Activated CD8-positive, alpha-beta memory T cell treated with anti-CD3 and anti-CD28 coated beads, Interleukin-2, amount 50 U/mL, for 24 hours (primary cell): Measurements from ENCODE around the gene CPNE2.
"Not testable (repeated sequence)": the region's sequence is repeated elsewhere in the genome, so short reads cannot be mapped to it uniquely, and the experiment has no call there.

Experiments
- DNase-seq: peaks from one replicate; pipeline ENCODE4 v3.0.0-alpha.2; 2020; ENCODE audit errors: extremely low read depth

CPNE2 gene

GRCh38 chr16:57091975-57092785 is at the start of gene CPNE2:
Gene CPNE2 (plus strand): TSS chr16:57092583. CDS start chr16:57110743, 18,160 bp downstream.
- no peak for DNase-seq

GRCh38 chr16:57043248-57043647 is 49.1 kb upstream of the CPNE2 start:
- DNase-seq, result no peak

GRCh38 chr16:57044931-57045693 is 47.3 kb upstream of the CPNE2 start:
- no peak for DNase-seq

GRCh38 chr16:57045694-57046381 is 46.5 kb upstream of the CPNE2 start:
- no peak for DNase-seq

- no peak for DNase-seq
Observed at GRCh38 chr16:57048095-57048494, 44.3 kb upstream of the CPNE2 start.

- no peak for DNase-seq
Observed at GRCh38 chr16:57049678-57050077, 42.7 kb upstream of the CPNE2 start.

- DNase-seq, result no peak
Observed at GRCh38 chr16:57051696-57052228, 40.6 kb upstream of the CPNE2 start.

- DNase-seq, result no peak
Observed at GRCh38 chr16:57053206-57053605, 39.2 kb upstream of the CPNE2 start.

- DNase-seq, result no peak
Observed at GRCh38 chr16:57054338-57054737, 38.0 kb upstream of the CPNE2 start.

GRCh38 chr16:57054771-57055170 is 37.6 kb upstream of the CPNE2 start:
- DNase-seq, result no peak

GRCh38 chr16:57055671-57056070 is 36.7 kb upstream of the CPNE2 start:
- DNase-seq, result no peak

- DNase-seq, result no peak
Observed at GRCh38 chr16:57058291-57058861, 34.0 kb upstream of the CPNE2 start.

GRCh38 chr16:57060323-57061083 is 31.9 kb upstream of the CPNE2 start:
- DNase-seq, result no peak

GRCh38 chr16:57061084-57061905 is 31.1 kb upstream of the CPNE2 start:
- DNase-seq, result no peak

GRCh38 chr16:57062329-57062728 is 30.1 kb upstream of the CPNE2 start:
- no peak for DNase-seq

GRCh38 chr16:57063189-57063588 is 29.2 kb upstream of the CPNE2 start:
- not testable (repeated sequence) for DNase-seq

GRCh38 chr16:57064995-57065394 is 27.4 kb upstream of the CPNE2 start:
- no peak for DNase-seq

- no peak for DNase-seq
Observed at GRCh38 chr16:57066625-57067024, 25.8 kb upstream of the CPNE2 start.

GRCh38 chr16:57067347-57067746 is 25.0 kb upstream of the CPNE2 start:
- DNase-seq, result no peak

- DNase-seq, result no peak
Observed at GRCh38 chr16:57069053-57069452, 23.3 kb upstream of the CPNE2 start.
